H9 (cell line): Measurements from ENCODE around the gene SCRN1. TPM values are rescaled to one million over a fixed set of nuclear protein-coding genes. Genes with fewer than 3 reads are reported as not detected.

Source experiments
- DNase-seq: peaks from one replicate; pipeline ENCODE4 v3.0.0-alpha.2; 2017
- H2AFZ ChIP-seq: one replicate; pipeline ENCODE4 v1.6.1; 2013; ENCODE audit warnings: mild to moderate bottlenecking, low read length, control low read depth, moderate library complexity
- H2AK5ac ChIP-seq: 2 replicates; pipeline ENCODE4 v1.6.1; 2013; ENCODE audit warnings: low read length, control low read depth, mixed read lengths; ENCODE audit not compliant: insufficient read length
- H2BK120ac ChIP-seq: one replicate; pipeline ENCODE4 v1.6.1; 2013; ENCODE audit warnings: low read depth, mild to moderate bottlenecking, low read length, control low read depth, inconsistent platforms; ENCODE audit not compliant: poor library complexity, severe bottlenecking
- H2BK12ac ChIP-seq: 2 replicates; pipeline ENCODE4 v1.6.1; 2013; ENCODE audit warnings: low read length, control low read depth, mixed read lengths, low read depth; ENCODE audit not compliant: insufficient read length
- H2BK15ac ChIP-seq: 2 replicates; pipeline ENCODE4 v1.6.1; 2013; ENCODE audit warnings: low read depth, low read length, control low read depth
- H2BK20ac ChIP-seq: one replicate; pipeline ENCODE4 v1.6.1; 2013; ENCODE audit warnings: low read depth, mild to moderate bottlenecking, low read length, control low read depth, inconsistent platforms; ENCODE audit not compliant: poor library complexity, severe bottlenecking
- H2BK5ac ChIP-seq: 2 replicates; pipeline ENCODE4 v1.6.1; 2013; ENCODE audit warnings: low read length, control low read depth, mixed read lengths; ENCODE audit not compliant: insufficient read length
- H3K14ac ChIP-seq: 2 replicates; pipeline ENCODE4 v1.6.1; 2013; ENCODE audit warnings: low read length, control low read depth; ENCODE audit not compliant: insufficient read depth
- H3K18ac ChIP-seq: 2 replicates; pipeline ENCODE4 v1.6.1; 2013; ENCODE audit warnings: low read depth, mild to moderate bottlenecking, mixed read lengths, low read length, control low read depth; ENCODE audit not compliant: insufficient read length
- H3K23ac ChIP-seq: 2 replicates; pipeline ENCODE4 v1.6.1; 2013; ENCODE audit warnings: low read length, control low read depth, mixed read lengths, low read depth; ENCODE audit not compliant: insufficient read length
- H3K23me2 ChIP-seq: 2 replicates; pipeline ENCODE4 v1.6.1; 2013; ENCODE audit warnings: low read depth, mild to moderate bottlenecking, mixed read lengths, low read length, control low read depth; ENCODE audit not compliant: insufficient read length, poor library complexity, severe bottlenecking
- H3K27ac ChIP-seq: 2 replicates; pipeline ENCODE4 v1.5.1; 2013; ENCODE audit warnings: low read length, control low read depth, mixed read lengths, low read depth; ENCODE audit not compliant: insufficient read length
- H3K27me3 ChIP-seq: 2 replicates; pipeline ENCODE4 v1.6.1; 2013; ENCODE audit warnings: low read length, control low read depth, inconsistent platforms; ENCODE audit not compliant: insufficient read depth
- H3K4ac ChIP-seq: 2 replicates; pipeline ENCODE4 v1.6.1; 2013; ENCODE audit warnings: low read depth, mild to moderate bottlenecking, control low read depth, inconsistent platforms, low read length, moderate library complexity
- H3K4me1 ChIP-seq: 2 replicates; pipeline ENCODE4 v1.6.1; 2013; ENCODE audit warnings: low read length, control low read depth, inconsistent platforms; ENCODE audit not compliant: insufficient read depth
- H3K4me2 ChIP-seq: 2 replicates; pipeline ENCODE4 v1.6.1; 2013; ENCODE audit warnings: low read length, control low read depth, mixed read lengths; ENCODE audit not compliant: insufficient read length, insufficient read depth
- H3K56ac ChIP-seq: 2 replicates; pipeline ENCODE4 v1.6.1; 2013; ENCODE audit warnings: low read depth, mild to moderate bottlenecking, mixed read lengths, low read length, control low read depth; ENCODE audit not compliant: insufficient read length
- H3K79me1 ChIP-seq: 2 replicates; pipeline ENCODE4 v1.6.1; 2013; ENCODE audit warnings: low read depth, mild to moderate bottlenecking, moderate library complexity, low read length, control low read depth, inconsistent platforms; ENCODE audit not compliant: insufficient read depth, poor library complexity, severe bottlenecking
- H3K79me2 ChIP-seq: 2 replicates; pipeline ENCODE4 v1.6.1; 2013; ENCODE audit warnings: low read length, control low read depth, inconsistent platforms; ENCODE audit not compliant: insufficient read depth
- H3K9ac ChIP-seq: 2 replicates; pipeline ENCODE4 v1.6.1; 2013; ENCODE audit warnings: low read length, control low read depth, mixed read lengths; ENCODE audit not compliant: insufficient read length; ENCODE audit errors: extremely low read depth
- H3K9me3 ChIP-seq: one replicate; pipeline ENCODE4 v1.6.1; 2013; ENCODE audit warnings: low read depth, low read length, inconsistent platforms; ENCODE audit not compliant: control insufficient read depth
- H3T11ph ChIP-seq: one replicate; pipeline ENCODE4 v1.6.1; 2013; ENCODE audit warnings: mild to moderate bottlenecking, low read length, control low read depth, inconsistent platforms
- H4K20me1 ChIP-seq: one replicate; pipeline ENCODE4 v1.6.1; 2013; ENCODE audit not compliant: control insufficient read depth, insufficient read length, insufficient read depth
- H4K5ac ChIP-seq: 2 replicates; pipeline ENCODE4 v1.6.1; 2013; ENCODE audit warnings: low read depth, mild to moderate bottlenecking, mixed read lengths, low read length, control low read depth; ENCODE audit not compliant: insufficient read length
- H4K8ac ChIP-seq: replicated peaks from 2 replicates; pipeline ENCODE4 v1.6.1; 2013; ENCODE audit warnings: low read length, control low read depth, mixed read lengths, low read depth; ENCODE audit not compliant: insufficient read length
- H4K91ac ChIP-seq: 2 replicates; pipeline ENCODE4 v1.6.1; 2013; ENCODE audit warnings: low read depth, mild to moderate bottlenecking, moderate library complexity, mixed read lengths, low read length, control low read depth; ENCODE audit not compliant: insufficient read length
- H3K27ac Mint-ChIP-seq, 3 experiments: 2 replicates in 2 of 3; 3 replicates in 1 of 3; pipeline ENCODE4 v1.8.0; 2020 to 2021; ENCODE audit warnings: mixed read lengths in 3 of 3, mild to moderate bottlenecking in 1 of 3, moderate library complexity in 1 of 3
- H3K27me3 Mint-ChIP-seq: 2 replicates; pipeline ENCODE4 v1.8.0; 2021; ENCODE audit warnings: low read depth, mild to moderate bottlenecking, moderate library complexity, mixed read lengths
- H3K36me3 Mint-ChIP-seq, 3 experiments: 2 replicates in 2 of 3; 3 replicates in 1 of 3; pipeline ENCODE4 v1.8.0; 2020 to 2021; ENCODE audit warnings: low read depth in 3 of 3, mixed read lengths in 3 of 3; ENCODE audit not compliant: insufficient read depth in 1 of 3
- H3K4me1 Mint-ChIP-seq, 2 experiments: 2 replicates each; pipeline ENCODE4 v1.8.0; 2020; ENCODE audit warnings: mixed read lengths in 2 of 2
- H3K4me3 Mint-ChIP-seq, 2 experiments: 2 replicates in 1 of 2; 3 replicates in 1 of 2; pipeline ENCODE4 v1.8.0; 2020 to 2021; ENCODE audit warnings: mild to moderate bottlenecking in 2 of 2, mixed read lengths in 2 of 2, moderate library complexity in 1 of 2
- H3K9me3 Mint-ChIP-seq, 2 experiments: 2 replicates in 1 of 2; 3 replicates in 1 of 2; pipeline ENCODE4 v1.8.0; 2020; ENCODE audit warnings: mild to moderate bottlenecking in 2 of 2, mixed read lengths in 2 of 2, moderate library complexity in 1 of 2
- WGBS: extraction: QIAGEN DNeasy Blood & Tissue Kit; methylation state at CpG from one replicate; pipeline ENCODE4 v1.1.7; 2013; ENCODE audit warnings: missing lambda C conversion rate, low lambda C conversion rate, mixed read lengths; ENCODE audit not compliant: insufficient read length; ENCODE audit errors: extremely low coverage; 5-methylcytosine and 5-hydroxymethylcytosine counted together
- total RNA-seq: library from RNA; stranded (reverse); gene quantifications from 2 replicates; pipeline ENCODE4 v1.2.1, GENCODE V29; 2021
- TF ChIP-seq, protein P1 (sequence below): fragments of 200-600 bp; sonication (generic); conservative IDR thresholded peaks from 3 replicates; pipeline ENCODE4 v1.8.0; 2021; ENCODE audit warnings: antibody characterized with exemption, mild to moderate bottlenecking

The SCRN1 gene
- total RNA-seq, 1 experiment from 2014 or later, result 101 TPM

DNA sequence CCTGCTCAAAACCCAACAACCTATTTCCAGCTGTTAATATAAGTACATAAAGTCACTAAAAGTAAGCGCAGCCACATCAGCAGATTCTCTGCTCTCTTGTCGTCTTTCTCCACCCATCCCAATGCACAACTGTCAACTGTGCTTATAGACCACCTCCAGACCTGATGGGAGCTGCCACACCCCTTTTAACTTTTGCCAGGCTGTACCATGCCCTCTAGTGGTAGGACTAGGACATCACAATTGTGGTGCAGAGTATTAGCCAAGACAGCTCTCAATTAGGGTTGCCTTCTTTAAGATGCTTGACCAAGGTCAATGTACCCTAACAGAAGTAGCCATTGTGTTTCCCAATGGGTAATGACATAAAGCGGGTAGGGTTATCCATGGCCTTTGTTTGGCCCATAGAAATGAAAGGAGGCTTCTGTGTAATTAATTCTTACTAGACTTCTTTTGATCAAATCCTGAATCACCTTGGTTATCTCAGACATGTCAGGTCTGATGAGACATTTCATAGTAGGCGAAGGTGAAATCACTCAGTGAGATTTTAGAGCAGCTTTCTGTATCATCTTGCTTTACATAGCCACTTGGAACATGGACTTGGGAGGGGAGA, 68.1 kb downstream of the SCRN1 start:
- H3K18ac ChIP-seq, result no peak overlapping the region
- no peak overlapping the region for H4K8ac ChIP-seq
- no peaks in the 10 kb centered on the region for H3K79me1 ChIP-seq
- no peak overlapping the region for H3K4ac ChIP-seq
- H3K79me2 ChIP-seq, result no peaks in the 10 kb centered on the region
- H3K27me3 ChIP-seq, result no peaks in the 10 kb centered on the region
- no peak overlapping the region for H2BK12ac ChIP-seq
- H3K27ac ChIP-seq, result no peak overlapping the region
- peak; percentile 75 for DNase-seq
- H3K9me3 ChIP-seq, result no peaks in the 10 kb centered on the region
- no peak overlapping the region for H3K56ac ChIP-seq
- H2BK5ac ChIP-seq, result no peak overlapping the region
- Mint-ChIP-seq H3K4me3 (no peak overlapping the region), H3K36me3 (peaks cover 5 to 64% (median 15%) of the 10 kb centered on the region in 3 experiments; a peak in 6 of 7 replicates), H3K27me3 (no peaks in the 10 kb centered on the region), H3K27ac (no peak overlapping the region), H3K9me3 (no peaks in the 10 kb centered on the region), H3K4me1 (peaks cover 0 to 3% of the 10 kb centered on the region in 2 experiments; a peak in 1 of 4 replicates)
- H3T11ph ChIP-seq, result no peak overlapping the region
- no peak overlapping the region for H3K4me2 ChIP-seq
- no peaks in the 10 kb centered on the region for H4K20me1 ChIP-seq
- no peaks in the 10 kb centered on the region for H3K23me2 ChIP-seq
- no peak overlapping the region for H3K14ac ChIP-seq
- H2AFZ ChIP-seq, result no peak overlapping the region
- H2BK20ac ChIP-seq, result no peak overlapping the region
- no peaks in the 10 kb centered on the region for H3K4me1 ChIP-seq
- H4K91ac ChIP-seq, result no peak overlapping the region
- no peak overlapping the region for H2BK120ac ChIP-seq
- no peak overlapping the region for H4K5ac ChIP-seq
- no peak overlapping the region for H3K23ac ChIP-seq
- no peak overlapping the region for H2BK15ac ChIP-seq
- TF ChIP-seq, protein P1, sequence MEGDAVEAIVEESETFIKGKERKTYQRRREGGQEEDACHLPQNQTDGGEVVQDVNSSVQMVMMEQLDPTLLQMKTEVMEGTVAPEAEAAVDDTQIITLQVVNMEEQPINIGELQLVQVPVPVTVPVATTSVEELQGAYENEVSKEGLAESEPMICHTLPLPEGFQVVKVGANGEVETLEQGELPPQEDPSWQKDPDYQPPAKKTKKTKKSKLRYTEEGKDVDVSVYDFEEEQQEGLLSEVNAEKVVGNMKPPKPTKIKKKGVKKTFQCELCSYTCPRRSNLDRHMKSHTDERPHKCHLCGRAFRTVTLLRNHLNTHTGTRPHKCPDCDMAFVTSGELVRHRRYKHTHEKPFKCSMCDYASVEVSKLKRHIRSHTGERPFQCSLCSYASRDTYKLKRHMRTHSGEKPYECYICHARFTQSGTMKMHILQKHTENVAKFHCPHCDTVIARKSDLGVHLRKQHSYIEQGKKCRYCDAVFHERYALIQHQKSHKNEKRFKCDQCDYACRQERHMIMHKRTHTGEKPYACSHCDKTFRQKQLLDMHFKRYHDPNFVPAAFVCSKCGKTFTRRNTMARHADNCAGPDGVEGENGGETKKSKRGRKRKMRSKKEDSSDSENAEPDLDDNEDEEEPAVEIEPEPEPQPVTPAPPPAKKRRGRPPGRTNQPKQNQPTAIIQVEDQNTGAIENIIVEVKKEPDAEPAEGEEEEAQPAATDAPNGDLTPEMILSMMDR, result peak; percentile 94
- no CpG with 5 or more reads among the region's 4 CpGs for WGBS
- no peak overlapping the region for H3K9ac ChIP-seq
- no peak overlapping the region for H2AK5ac ChIP-seq
